Hepatocyte (in vitro differentiated cells): Measurements from ENCODE around the gene LENEP. TPM values are rescaled to one million over a fixed set of nuclear protein-coding genes. Genes with fewer than 3 reads are reported as not detected.

ENCODE experiments used
- DNase-seq: peaks from one replicate; pipeline ENCODE4 v3.0.0-alpha.2; 2016; ENCODE audit warnings: low spot score
- H2AFZ ChIP-seq: fragments of 200-600 bp; sonication (generic); 2 replicates; pipeline ENCODE4 v1.6.0; 2016; ENCODE audit warnings: antibody characterized with exemption, mild to moderate bottlenecking
- H3K27ac ChIP-seq: fragments of 200-600 bp; sonication (generic); 2 replicates; pipeline ENCODE4 v1.5.1; 2016; ENCODE audit warnings: mild to moderate bottlenecking
- H3K27me3 ChIP-seq: fragments of 200-600 bp; sonication (generic); 2 replicates; pipeline ENCODE4 v1.6.1; 2016
- H3K36me3 ChIP-seq: fragments of 200-600 bp; sonication (generic); replicated peaks from 2 replicates; pipeline ENCODE4 v1.5.1; 2016; ENCODE audit warnings: low read depth; ENCODE audit not compliant: insufficient read depth
- H3K4me1 ChIP-seq: fragments of 200-600 bp; sonication (generic); 2 replicates; pipeline ENCODE4 v1.5.1; 2016; ENCODE audit warnings: mild to moderate bottlenecking, moderate library complexity; ENCODE audit not compliant: insufficient read depth
- H3K4me2 ChIP-seq: fragments of 200-600 bp; sonication (generic); 2 replicates; pipeline ENCODE4 v1.6.0; 2016
- H3K4me3 ChIP-seq: fragments of 200-600 bp; sonication (generic); 2 replicates; pipeline ENCODE4 v1.5.1; 2016; ENCODE audit warnings: mild to moderate bottlenecking
- H3K79me2 ChIP-seq: fragments of 200-600 bp; sonication (generic); 2 replicates; pipeline ENCODE4 v1.6.0; 2017; ENCODE audit warnings: mild to moderate bottlenecking
- H3K9me2 ChIP-seq: fragments of 200-600 bp; sonication (generic); replicated peaks from 2 replicates; pipeline ENCODE4 v1.6.0; 2017; ENCODE audit warnings: mild to moderate bottlenecking; ENCODE audit not compliant: insufficient read depth
- H3K9me3 ChIP-seq: fragments of 200-600 bp; sonication (generic); 2 replicates; pipeline ENCODE4 v1.5.1; 2016; ENCODE audit warnings: low read depth, mild to moderate bottlenecking
- H4K20me1 ChIP-seq: fragments of 200-600 bp; sonication (generic); 2 replicates; pipeline ENCODE4 v1.6.0; 2016; ENCODE audit warnings: mild to moderate bottlenecking; ENCODE audit not compliant: insufficient read depth, poor library complexity, severe bottlenecking
- EZH2 ChIP-seq: fragments of 200-600 bp; sonication (generic); IDR thresholded peaks from 2 replicates; pipeline ENCODE4 v1.6.1; 2016; ENCODE audit warnings: antibody characterized with exemption, mild to moderate bottlenecking, borderline replicate concordance
- EZH2phosphoT487 ChIP-seq: fragments of 200-600 bp; sonication (generic); IDR thresholded peaks from one replicate; pipeline ENCODE4 v1.6.1; 2018; ENCODE audit warnings: antibody characterized with exemption, mild to moderate bottlenecking, low read depth, moderate library complexity; ENCODE audit not compliant: unreplicated experiment, severe bottlenecking
- WGBS: methylation state at CpG from one replicate; pipeline ENCODE4 v1.1.6; 2016; ENCODE audit warnings: low lambda C conversion rate; ENCODE audit errors: missing lambda C conversion rate; 5-methylcytosine and 5-hydroxymethylcytosine counted together
- polyA plus RNA-seq: library from polyadenylated mRNA; unstranded; fragments of >200 nt; fragmentation: Nextera tagmentation; extraction: Ambion mirVana; gene quantifications from 2 replicates; pipeline ENCODE4 v1.2.1, GENCODE V29; 2016
- total RNA-seq: library from RNA; depleted of rRNA; stranded (reverse); fragments of >200 nt; gene quantifications from 2 replicates; pipeline ENCODE4 v1.2.3, GENCODE V29; 2014
- TF ChIP-seq, protein P1 (sequence below): fragments of 200-600 bp; sonication (generic); IDR thresholded peaks from 2 replicates; pipeline ENCODE4 v1.5.1; 2016; ENCODE audit warnings: antibody characterized with exemption, mild to moderate bottlenecking; ENCODE audit not compliant: poor library complexity

LENEP gene
- total and polyA plus RNA-seq, 2 experiments from 2014 or later: not detected

- TF ChIP-seq EZH2phosphoT487: no peak
- no peak for TF ChIP-seq EZH2
- TF ChIP-seq, protein P1, sequence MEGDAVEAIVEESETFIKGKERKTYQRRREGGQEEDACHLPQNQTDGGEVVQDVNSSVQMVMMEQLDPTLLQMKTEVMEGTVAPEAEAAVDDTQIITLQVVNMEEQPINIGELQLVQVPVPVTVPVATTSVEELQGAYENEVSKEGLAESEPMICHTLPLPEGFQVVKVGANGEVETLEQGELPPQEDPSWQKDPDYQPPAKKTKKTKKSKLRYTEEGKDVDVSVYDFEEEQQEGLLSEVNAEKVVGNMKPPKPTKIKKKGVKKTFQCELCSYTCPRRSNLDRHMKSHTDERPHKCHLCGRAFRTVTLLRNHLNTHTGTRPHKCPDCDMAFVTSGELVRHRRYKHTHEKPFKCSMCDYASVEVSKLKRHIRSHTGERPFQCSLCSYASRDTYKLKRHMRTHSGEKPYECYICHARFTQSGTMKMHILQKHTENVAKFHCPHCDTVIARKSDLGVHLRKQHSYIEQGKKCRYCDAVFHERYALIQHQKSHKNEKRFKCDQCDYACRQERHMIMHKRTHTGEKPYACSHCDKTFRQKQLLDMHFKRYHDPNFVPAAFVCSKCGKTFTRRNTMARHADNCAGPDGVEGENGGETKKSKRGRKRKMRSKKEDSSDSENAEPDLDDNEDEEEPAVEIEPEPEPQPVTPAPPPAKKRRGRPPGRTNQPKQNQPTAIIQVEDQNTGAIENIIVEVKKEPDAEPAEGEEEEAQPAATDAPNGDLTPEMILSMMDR: no peak
- H3K4me2 ChIP-seq: no peak overlapping the region
- no peaks in the 10 kb centered on the region for H3K27me3 ChIP-seq
- H3K4me3 ChIP-seq: no peak overlapping the region
- H2AFZ ChIP-seq: no peak overlapping the region
- H3K9me2 ChIP-seq: no peaks in the 10 kb centered on the region
- WGBS: 96% methylated on average over 17 of the region's 17 CpGs
- DNase-seq: no peak
- H3K9me3 ChIP-seq: no peaks in the 10 kb centered on the region
- H3K36me3 ChIP-seq: no peaks in the 10 kb centered on the region
- no peaks in the 10 kb centered on the region for H4K20me1 ChIP-seq
- H3K4me1 ChIP-seq: peaks cover 11% of the 10 kb centered on the region
- peaks cover 38% of the 10 kb centered on the region for H3K79me2 ChIP-seq
- no peak overlapping the region for H3K27ac ChIP-seq
These were observed 5.1 kb upstream of the LENEP start for GRCh38 chr1:154988058-154988954.

DNA sequence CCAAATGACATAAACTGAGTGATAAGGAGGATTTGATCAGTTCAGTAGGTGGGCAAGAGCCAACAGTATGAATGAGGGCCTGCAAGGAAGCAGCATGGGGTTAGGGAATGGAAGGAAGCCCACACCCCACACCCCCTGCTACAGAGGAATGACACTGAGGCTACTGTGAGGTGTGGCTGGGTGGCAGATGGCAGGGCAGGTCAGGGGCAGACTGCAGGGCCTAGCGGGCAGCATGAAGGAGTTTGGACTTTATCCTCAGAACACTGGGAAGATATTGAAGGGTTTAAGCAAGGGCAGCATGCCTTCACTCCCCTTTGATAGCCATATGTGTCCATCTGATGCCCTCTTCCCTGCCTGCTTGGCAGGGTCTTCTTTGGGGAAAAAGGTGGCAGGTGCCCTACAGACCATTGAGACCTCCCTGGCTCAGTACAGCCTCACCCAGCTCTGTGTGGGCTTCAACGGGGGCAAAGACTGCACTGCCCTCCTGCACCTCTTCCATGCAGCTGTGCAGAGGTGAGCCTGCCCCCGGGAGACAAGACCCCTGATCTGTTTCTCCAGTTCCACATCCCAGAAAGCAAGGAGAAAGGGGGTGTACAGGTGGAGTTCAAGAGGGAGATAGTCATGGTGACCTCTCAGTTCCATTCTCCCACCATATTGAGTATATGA lies 4.1 kb upstream of the LENEP start:
- Histone ChIP-seq H3K36me3 (no peaks in the 10 kb centered on the region), H3K9me2 (no peaks in the 10 kb centered on the region), H3K79me2 (peaks cover 30% of the 10 kb centered on the region), H2AFZ (no peak overlapping the region), H4K20me1 (no peaks in the 10 kb centered on the region), H3K4me3 (no peak overlapping the region), H3K27ac (no peak overlapping the region), H3K4me1 (peaks cover 5% of the 10 kb centered on the region), H3K27me3 (no peaks in the 10 kb centered on the region), H3K4me2 (no peak overlapping the region), H3K9me3 (no peaks in the 10 kb centered on the region)
- 81% methylated on average over 3 of the region's 3 CpGs for WGBS
- no peak for DNase-seq
- TF ChIP-seq EZH2 (no peak), EZH2phosphoT487 (no peak)
- TF ChIP-seq, protein P1: no peak

GRCh38 chr1:154990276-154990675 lies 3.1 kb upstream of the LENEP start:
- Histone ChIP-seq H3K4me3 (no peak overlapping the region), H2AFZ (no peak overlapping the region), H3K9me2 (no peaks in the 10 kb centered on the region), H3K27me3 (no peaks in the 10 kb centered on the region), H3K4me2 (no peak overlapping the region), H3K9me3 (no peaks in the 10 kb centered on the region), H4K20me1 (no peaks in the 10 kb centered on the region), H3K79me2 (peaks cover 20% of the 10 kb centered on the region), H3K36me3 (no peaks in the 10 kb centered on the region), H3K27ac (no peak overlapping the region), H3K4me1 (no peaks in the 10 kb centered on the region)
- TF ChIP-seq, protein P1: no peak
- no peak for TF ChIP-seq EZH2phosphoT487
- no peak for TF ChIP-seq EZH2
- 94% methylated on average over 8 of the region's 8 CpGs for WGBS
- DNase-seq: no peak
